ENCODE results near the gene TM7SF3.

DNA sequence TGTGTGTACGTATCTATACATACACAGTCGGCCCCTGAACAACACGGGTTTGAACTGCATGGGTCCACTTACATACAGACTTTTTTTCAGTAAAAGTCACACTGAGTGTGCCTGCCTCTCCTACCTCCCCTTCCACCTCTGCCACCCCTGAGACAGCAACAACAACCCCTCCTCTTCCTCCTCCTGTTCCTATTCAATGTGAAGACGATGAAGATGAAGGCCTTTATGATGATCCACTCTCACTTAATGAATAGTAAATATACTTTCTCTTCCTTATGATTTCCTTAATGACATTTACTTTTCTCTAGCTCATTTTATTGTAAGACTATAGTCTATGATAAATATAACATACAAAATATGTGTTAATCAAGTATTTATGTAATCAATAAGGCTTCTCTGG is 25.5 kb downstream of the TM7SF3 start:
- no peak for TF ChIP-seq POLR2A (IDR thresholded peaks at IDR 0.05)
- TF ChIP-seq, protein P1, sequence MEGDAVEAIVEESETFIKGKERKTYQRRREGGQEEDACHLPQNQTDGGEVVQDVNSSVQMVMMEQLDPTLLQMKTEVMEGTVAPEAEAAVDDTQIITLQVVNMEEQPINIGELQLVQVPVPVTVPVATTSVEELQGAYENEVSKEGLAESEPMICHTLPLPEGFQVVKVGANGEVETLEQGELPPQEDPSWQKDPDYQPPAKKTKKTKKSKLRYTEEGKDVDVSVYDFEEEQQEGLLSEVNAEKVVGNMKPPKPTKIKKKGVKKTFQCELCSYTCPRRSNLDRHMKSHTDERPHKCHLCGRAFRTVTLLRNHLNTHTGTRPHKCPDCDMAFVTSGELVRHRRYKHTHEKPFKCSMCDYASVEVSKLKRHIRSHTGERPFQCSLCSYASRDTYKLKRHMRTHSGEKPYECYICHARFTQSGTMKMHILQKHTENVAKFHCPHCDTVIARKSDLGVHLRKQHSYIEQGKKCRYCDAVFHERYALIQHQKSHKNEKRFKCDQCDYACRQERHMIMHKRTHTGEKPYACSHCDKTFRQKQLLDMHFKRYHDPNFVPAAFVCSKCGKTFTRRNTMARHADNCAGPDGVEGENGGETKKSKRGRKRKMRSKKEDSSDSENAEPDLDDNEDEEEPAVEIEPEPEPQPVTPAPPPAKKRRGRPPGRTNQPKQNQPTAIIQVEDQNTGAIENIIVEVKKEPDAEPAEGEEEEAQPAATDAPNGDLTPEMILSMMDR (IDR thresholded peaks at IDR 0.05): no peak
